PC-3 (cell line): ENCODE data around the gene A3GALT2.

Experiments
- EZH2 ChIP-seq: fragments of 300-600 bp; sonication (generic); IDR thresholded peaks from one replicate; pipeline ENCODE4 v1.6.1; 2017; ENCODE audit warnings: antibody characterized with exemption, mild to moderate bottlenecking, low read length; ENCODE audit not compliant: unreplicated experiment
- EZH2phosphoT487 ChIP-seq: fragments of 300-600 bp; sonication (generic); IDR thresholded peaks from 2 replicates; pipeline ENCODE4 v1.6.1; 2018; ENCODE audit warnings: mild to moderate bottlenecking, antibody characterized with exemption, low read length, borderline replicate concordance
- TF ChIP-seq, protein P1 (sequence below): fragments of 300-600 bp; sonication (generic); conservative IDR thresholded peaks from 2 replicates; pipeline ENCODE4 v1.5.1; 2017; ENCODE audit warnings: antibody characterized with exemption, low read depth, mild to moderate bottlenecking, low read length

DNA sequence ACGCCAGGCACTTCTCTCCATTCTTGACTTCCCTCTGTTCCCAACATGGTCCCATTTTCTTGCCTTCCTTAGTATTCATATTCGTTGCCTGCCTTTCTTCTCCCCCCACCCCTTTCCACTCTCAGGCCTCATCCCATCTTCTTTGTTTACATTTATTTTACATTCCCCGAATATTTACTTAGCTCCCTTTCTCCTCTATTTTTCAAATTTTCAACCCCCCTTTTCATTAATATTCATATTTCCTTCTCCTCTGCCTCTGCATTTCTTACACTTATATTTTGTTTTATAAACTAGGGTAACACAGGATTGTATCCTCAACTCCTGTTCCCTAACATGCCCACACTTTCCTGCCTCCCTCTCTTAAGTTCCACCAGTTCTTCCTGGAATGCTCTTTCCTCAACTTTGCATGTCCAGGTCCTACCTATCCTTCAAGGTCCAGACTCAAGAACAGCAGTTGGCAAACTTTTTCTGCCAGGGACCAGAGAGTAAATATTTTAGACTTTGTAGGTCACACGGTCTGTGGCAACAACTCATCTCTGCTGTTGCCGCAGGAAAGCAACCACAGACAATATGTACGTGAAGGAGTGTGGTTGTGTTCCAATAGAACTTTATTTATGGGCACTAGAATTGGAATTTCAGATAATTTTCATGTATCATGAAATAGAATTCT, 29.8 kb upstream of the A3GALT2 start:
- TF ChIP-seq, protein P1, sequence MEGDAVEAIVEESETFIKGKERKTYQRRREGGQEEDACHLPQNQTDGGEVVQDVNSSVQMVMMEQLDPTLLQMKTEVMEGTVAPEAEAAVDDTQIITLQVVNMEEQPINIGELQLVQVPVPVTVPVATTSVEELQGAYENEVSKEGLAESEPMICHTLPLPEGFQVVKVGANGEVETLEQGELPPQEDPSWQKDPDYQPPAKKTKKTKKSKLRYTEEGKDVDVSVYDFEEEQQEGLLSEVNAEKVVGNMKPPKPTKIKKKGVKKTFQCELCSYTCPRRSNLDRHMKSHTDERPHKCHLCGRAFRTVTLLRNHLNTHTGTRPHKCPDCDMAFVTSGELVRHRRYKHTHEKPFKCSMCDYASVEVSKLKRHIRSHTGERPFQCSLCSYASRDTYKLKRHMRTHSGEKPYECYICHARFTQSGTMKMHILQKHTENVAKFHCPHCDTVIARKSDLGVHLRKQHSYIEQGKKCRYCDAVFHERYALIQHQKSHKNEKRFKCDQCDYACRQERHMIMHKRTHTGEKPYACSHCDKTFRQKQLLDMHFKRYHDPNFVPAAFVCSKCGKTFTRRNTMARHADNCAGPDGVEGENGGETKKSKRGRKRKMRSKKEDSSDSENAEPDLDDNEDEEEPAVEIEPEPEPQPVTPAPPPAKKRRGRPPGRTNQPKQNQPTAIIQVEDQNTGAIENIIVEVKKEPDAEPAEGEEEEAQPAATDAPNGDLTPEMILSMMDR: no peak
- TF ChIP-seq EZH2 (no peak), EZH2phosphoT487 (no peak)
